ENCODE measurements around the gene C3orf52.

The C3orf52 gene

DNA sequence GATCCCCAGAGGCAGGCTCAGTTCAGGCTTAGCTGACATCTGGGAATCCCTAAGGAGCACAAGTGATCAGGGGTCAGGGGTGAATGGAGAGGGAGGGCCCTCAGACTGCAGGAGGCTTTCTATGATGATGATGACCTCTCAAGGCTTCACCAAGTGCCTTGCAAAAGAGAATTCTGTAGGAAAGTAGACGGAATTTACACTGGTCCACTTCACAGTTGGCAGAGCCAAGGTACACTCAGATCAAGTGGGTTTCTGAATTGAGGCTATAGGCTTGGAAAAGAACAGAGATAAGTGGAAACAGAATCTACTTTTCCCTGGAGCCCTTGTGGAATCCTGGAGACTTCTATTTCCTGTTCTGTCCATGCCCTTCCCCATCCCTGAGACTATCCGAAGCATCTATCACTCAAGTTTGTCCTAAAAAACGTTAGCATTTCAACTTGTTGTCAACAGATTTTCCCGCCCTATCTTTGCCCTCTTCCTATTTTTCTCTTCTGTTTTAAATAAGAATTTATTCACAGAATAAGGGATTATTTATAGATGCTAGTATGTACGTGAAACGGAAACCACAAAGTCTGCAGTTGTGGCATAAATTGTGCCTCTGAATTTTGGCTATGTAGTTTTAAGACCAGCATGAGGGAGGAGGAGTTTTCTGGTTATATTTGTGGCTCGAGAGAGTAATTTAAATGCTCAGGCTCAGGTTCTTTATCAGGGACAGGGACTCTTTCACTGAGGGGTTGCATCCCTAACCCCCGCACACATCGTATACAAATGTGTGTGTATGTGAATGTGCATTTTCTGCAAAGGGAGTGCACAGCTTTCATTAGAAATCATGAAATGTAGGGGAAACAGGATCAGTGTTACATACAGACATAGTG lies 34.0 kb downstream of the C3orf52 start:
- no peak for DNase-seq (ENCODE audit: low spot score)

DNA sequence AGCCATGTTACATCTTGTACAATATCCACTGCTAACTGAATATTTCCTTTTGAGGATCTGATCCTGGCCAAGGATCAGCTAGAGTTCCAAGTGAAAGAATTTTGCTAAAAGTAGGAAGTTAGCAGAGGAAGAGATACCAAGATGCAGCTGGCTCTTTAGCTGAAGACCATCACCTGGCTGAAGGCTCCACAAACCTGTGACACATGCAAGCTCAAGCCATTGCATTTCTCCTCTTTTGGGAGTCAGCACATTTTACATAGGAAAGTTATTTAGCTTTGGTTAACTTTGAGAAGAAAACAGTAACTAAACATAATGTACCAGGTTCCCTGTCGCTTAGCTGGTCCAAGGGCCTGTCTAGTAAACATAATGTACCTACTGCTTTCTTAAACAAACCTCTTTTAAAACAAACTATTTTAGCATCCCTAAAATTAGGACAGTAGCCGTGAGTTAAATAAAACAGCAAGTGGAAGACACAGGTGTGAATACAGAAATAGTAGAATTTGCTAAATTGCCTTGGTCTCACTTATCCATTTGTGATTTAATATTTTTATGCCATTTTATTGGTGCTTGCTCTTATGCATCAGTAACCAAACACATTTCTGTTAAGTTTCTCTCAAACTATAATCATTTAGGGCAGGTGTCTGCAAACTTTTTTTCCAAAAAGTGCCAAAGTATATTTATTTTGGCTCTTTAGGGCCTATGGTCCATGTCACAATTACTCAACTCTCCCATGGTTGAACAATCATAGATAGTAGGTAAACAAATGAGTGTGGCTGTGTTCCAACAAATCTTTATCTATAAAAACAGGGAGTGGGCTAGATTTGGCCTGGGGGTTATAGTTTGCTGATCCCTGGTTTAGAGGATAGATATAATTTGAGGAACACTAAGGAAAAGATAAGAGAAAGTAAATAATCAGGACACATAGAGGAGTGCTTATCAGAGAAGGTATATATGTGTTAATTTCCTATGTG lies 35.7 kb downstream of the C3orf52 start:
- DNase-seq (ENCODE audit: low spot score): no peak

DNA sequence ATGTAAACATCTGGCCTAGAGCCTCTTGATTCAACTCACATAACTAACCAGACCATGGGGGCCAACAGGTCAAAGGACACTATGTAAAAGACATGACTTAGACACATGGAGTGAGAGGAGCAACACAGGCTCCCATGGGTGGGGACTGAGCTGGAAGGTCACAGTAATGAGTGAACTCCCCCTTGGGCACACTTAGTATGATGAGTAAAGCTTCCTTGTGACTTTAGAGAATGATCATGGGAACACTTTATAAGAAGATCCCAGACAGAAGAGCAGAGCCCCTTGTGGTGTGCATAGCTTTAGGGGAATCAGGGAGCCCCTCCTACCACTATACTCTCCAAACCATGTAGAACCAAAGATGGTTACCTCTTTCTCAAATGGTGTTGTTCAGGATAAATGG lies 36.7 kb downstream of the C3orf52 start:
- no peak for DNase-seq (ENCODE audit: low spot score)

DNA sequence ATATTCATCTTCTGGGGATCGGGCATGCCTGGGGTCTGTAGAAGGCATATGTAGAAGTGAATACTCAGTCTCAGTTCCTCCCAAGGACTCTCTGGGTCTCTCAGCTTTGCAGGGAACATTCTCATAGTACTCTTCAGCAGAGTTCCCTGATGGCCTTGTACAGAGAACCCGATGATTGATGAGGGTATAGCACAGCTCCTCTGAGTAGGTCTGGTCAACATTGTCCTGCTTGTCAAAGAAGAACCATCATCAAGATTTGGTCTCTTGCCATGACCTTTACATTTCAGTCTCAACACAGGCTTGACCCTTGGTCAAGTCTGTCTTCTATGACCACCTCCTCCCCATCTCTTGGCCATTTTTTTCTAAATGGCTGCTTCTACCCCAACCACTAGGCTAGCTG lies 37.4 kb downstream of the C3orf52 start:
- no peak for DNase-seq (ENCODE audit: low spot score)

DNA sequence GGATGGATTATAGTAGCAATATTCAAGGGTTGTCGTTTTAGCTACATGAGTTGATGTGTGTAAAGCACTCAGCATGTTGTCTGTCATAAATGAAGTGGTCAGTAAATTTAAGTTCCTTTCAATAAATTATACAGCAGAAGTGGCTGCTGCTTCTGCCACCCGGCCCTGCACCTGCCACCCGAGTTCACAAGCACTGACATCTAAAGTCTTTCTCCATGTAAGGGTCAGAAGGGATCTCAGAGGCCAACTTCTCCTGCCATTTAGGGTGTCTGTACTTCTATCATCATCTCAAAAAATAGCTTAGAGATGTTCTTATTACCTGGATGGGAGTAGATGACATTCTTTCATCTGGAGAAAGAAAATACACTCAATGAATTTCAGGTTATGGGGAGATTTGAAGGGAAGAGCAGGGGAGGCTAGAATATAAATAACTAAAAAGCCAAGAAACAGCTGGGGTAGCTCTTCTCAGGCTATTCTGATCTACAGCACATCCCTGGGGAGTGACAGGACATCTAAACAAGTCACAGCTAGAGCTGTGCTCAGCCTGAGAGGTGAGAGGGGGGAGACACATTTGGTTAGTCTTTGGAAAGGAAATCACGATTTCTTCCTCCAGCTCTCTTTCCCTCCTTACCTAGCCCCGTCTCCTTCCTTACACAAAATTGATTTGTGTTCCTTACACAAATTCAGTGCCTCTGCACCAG lies 38.9 kb downstream of the C3orf52 start:
- DNase-seq (ENCODE audit: low spot score): no peak

DNA sequence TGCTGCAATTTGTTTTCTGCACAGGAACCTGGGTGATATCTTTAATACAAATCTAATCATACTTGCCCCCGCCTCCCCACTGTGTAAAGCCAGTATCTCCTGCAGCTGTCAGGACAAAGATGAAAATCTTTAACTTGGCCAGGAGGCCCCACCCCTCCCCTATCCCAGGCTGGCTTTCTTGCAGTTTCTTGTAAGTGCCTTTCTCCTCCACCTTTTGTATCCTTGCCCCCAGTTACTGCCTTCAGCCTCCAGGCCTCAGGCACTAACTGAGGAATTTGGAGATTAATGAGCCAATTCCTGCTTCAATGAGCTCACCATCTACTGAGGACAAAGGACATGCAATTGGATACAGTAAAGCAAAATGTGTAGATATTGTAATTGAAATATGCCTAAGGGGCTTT lies 40.3 kb downstream of the C3orf52 start:
- DNase-seq (ENCODE audit: low spot score): no peak

DNA sequence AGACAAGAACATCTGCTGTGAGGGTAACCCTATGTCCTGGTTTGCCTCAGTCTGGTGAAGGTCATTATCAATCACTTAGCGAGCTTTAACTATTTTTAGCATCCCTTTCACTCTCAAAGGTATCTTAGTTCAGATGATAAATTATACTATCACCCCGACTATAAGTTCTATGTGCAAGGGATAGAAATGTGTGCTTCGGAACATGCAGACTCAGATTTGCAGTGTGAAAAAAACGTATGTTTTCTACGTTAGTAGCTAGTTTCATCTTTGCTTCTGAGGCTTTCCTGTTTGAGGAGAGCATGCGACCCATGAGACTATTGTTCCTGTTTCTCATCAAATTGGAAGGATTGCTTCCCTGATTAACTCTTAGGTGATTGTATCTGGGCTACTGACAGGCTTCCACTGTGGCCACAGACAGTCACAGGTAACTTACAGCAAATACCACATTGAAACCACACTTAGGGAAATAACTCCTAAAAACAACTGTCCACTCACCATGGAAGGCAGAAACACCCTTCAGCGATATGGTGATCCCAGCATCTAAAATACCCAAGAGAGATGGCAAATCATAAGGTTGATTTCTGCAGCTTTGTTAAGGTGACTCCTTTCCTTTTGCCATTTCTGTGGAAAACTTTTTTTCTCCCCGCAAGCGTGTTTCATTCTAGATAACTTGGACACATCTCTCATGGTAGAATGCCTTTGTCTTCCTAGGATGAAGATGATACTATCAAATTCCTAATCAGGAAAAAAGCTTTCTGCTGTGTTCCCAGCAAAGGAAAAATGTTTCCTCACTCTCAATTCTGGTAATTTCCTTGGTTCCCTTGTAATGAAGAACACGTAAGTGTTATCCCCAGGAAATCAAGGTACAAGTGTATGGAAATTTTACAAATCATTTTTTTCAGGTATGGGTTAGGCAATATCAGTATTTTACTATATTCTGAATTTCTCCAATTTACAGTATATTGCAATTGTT lies 41.6 kb downstream of the C3orf52 start:
- DNase-seq (ENCODE audit: low spot score): no peak

DNA sequence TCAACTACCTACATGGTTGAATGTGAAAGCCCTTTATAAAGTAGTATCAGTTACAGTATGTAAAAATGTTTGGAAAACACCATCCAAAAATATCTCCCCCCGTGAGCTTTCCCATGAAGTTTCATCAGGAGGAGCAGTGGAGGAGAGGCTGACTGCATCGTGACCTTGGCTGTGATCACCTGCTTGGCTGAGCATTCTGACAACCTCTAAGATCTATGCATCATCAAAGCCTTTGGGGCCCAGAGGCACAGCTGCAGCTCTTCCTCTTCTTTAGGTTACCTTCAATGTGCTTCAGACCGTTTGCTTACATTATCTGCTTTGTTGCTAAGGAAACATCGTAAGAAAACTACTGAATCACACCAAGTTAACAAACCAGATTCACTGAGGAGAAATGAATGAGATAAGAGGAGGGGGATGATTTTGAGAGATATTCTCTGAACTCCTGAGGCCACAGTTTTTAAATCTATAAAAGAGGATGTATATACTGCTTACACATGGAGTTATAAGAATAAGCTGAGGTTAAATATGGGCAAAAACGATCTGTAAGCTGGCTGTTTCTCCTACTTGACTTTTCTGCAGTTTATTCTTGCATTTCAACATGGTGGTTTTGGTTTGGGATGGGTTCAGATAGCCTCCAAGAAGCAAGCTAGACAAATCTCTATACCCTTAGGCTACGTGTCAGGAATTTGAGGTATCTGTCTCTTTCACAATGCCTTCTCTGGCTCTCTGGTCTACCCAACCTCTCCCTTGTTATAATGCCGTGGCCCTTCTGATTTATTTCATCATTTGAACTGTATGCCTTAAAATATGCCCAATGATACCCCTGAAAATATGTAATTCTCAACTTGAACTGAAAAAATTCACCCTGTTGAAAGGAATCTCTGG lies 42.9 kb downstream of the C3orf52 start:
- DNase-seq (ENCODE audit: low spot score): no peak

DNA sequence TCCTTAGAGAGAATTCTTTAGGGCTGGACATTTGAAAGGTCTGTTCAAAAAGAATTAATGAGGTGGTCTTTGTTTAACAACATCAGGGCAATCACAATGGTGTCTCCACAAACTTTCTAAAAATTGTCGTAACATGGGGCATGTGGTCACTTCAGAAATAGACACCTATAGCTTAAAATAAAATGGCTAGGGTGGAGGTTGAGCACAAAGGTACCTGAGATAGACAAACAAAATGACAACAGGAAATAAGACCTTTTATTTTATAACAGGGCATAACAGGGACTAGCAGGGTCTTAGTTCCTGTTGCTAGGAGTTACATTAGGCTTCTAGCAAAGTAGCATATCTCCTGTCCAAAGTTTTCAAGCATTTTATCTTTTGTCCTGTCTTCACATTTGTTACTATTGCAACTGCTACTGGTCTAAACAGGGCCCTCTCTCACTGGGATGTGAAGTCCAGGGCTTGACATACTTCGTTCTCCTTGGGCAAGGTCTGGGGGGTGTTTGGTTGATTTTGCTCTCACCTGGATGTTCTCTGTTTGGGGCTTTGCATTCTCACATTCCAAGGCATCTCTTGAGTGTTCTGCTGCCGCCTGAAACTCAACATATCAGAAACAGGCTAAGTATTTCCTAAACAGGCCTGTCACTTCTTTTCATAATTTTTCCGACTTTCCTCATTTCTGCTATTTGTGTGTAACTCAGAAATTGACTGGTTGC lies 43.9 kb downstream of the C3orf52 start:
- DNase-seq (ENCODE audit: low spot score): no peak

DNA sequence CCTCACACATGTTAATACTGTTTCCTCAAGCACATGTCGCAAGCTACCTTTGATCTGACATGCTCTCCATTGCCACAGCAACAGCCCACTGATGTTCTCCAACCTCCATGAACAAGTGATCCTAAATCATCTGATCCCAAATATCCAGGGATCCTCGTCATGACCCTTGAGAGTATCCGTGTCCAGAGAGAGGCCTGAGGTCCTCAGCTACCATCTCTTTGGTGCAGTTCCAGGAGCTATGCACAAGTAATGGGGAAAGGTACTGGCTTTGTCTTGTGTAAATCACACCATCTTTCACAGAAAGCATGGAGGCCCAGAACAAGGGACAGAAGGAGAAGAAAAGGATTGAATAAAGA lies 44.4 kb downstream of the C3orf52 start:
- no peak for DNase-seq (ENCODE audit: low spot score)

DNA sequence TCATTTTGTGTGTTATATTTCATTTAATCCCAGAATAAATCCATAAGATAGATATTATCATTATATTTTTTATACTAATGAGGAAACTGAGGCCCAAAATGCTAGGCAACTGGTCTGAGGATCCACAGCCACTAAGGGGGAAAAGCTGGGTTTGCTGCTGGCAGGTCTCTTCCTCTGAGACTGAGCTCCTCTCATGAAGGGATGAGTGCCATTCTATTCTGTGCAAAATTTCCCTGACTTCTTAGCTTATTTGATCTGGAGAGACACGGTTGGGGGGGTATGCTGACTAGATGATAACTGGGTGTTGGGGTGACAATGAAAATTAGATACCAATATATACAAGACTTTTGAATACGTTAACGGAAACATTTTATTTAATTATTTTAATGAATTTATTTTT lies 44.9 kb downstream of the C3orf52 start:
- no peak for DNase-seq (ENCODE audit: low spot score)

DNA sequence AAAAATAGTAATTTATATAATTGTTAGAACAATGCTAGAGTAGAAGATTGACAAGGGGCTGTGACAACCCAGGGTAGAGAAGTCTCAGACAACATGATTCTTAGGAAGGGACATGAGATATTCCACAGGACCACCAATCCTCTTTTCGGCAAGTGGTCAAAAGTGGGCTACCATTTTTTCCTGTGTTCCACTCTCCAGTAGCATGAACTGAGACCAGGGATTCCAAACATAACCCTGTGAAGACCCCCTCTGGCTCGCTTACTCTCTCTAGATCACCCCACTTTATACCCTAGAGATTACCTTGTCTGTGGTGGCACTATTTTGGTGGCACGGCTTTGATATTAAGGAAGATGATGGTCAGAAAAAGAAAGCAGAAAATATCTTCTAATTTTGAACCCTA lies 45.9 kb downstream of the C3orf52 start:
- no peak for DNase-seq (ENCODE audit: low spot score)

DNA sequence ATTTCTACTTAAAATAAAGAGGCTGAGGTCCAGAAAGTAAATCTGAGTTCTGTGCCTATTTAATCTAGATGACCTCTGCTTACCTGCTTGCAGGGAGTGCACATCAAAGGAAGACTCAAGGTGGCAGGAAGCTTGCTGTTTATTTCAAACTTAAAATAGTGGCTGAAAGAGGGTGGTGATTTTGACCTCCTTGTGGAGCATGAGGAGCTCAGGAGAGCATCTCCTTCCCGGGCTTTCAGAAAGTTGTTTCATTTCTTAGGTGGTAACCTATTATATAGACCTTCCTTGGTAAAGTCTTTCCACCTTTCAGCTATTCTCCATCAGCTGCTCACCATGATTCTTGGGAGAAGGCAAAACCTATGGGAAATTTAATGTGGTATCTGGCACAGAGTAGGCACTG lies 46.4 kb downstream of the C3orf52 start:
- DNase-seq (ENCODE audit: low spot score): no peak

DNA sequence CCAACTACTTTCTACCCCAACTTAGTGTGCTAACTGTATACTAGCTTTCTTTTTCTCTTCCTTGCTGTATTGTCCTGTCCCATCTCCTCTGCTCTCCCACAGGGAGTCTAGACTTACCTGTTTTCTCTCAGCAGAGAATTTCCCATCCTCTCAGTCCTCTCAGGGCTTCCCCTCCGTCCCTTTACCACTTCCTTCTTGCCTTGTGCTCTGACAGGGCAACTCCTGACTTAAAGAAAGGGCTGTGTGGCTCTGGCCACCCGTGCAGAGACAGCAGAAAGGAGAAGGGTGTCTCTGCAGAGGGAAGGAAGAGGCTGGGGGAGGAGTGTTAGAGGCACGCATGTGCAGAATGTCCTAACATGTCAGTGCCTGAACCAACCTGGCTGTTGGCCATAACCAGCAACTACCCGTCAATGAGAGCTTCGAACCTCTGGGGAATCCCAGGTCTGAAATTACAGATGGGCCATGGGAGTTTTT lies 46.8 kb downstream of the C3orf52 start, which contains the start of gene GCSAM:
TSS of gene GCSAM (minus strand) at position 274 of the 474 bp plus-strand sequence. CDS start at position 146, 128 bp downstream.
- peak; percentile 78 for DNase-seq (ENCODE audit: low spot score)

DNA sequence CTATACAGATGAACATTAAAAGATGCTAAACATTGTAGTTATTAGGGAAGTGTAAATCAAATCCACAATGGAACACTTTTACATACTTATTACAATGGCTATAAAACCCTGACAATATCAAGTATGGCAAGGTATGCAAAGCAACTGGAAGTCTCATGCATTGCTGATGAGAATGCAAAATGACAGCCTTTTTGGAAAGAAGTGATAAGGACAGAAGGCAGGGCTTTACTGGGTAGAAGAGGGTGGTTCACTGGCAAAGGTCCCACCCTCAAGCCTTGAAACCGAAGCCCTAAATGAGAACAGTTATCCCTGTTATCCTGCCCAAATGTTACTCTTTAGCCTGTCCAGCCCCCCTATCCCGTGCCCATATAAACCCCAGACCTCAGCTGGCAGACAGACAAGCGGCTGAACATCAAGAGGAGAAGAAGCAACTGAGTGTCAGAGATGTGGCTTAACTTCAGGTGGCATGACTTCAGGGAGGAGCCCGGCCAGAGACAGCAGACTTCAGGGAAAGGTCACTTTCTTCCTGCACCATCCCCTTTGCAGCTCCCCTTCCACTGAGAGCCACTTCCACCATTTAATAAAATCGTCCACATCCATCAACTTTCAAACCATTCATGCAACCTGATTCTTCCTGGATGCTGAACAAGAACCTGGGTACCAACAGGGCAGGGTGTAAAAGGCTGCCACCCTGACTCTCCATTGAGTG lies 47.6 kb downstream of the C3orf52 start:
- DNase-seq (ENCODE audit: low spot score): no peak

DNA sequence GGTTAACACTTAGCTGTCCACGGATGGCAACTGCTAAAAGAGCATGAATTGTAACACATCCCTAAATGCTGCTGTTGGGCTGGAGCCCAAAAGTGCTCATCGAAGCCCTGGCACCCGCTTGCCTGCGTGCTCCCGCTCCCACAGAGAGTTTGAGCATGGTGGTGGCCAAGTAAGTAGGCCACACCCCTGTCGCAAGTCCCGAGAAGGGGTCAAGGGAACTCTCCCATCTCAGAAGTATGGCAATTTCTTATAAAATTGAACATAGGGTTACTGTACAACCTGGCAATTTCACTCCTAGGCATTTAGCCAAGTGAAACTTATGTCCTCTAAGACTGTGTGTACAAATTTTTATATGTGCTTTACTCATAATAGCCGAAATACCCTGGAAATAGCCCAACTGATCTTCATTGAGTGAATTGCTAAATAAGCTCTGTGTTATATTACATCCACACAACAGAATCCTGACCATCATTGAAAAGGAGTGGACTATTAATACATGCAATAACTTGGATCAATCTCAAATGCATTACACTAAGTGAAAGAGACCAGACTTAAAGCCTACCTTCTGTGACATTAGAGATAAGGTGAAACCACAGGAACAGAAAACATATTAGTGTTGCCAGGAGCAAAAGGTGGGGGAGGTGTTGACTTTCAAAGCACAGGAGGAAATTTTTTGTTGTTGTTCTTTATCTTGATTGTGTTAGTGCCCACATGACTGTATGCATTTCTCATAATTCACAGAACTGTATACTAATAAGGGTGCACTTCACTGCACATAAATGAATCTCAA lies 48.3 kb downstream of the C3orf52 start:
- no peak for DNase-seq (ENCODE audit: low spot score)

DNA sequence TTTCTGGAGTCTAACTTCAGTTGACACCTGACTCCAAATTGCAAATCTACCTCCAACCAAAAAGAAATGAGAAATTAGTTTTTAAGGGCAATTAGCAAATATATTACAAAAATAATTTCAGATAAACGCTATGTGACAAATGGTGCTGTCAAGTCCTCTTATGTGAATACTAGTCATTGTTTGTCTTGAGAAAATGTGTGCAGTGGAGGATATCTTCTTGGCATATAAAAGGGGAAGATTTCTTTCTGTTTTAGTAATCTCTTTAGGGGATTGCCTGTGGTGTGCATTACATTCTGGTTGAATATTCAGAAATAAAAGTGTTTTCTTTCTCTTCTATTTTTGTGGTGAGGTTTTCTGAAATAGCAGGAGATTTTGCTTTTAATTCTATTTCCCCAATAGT lies 49.9 kb downstream of the C3orf52 start:
- no peak for DNase-seq (ENCODE audit: low spot score)

Measured in Ammon's horn (tissue), 1 donor.